K562 (cell line): ENCODE measurements around the gene OR1D5.
"Not testable (repeated sequence)": the region's sequence is repeated elsewhere in the genome, so short reads cannot be mapped to it uniquely, and the experiment has no call there.

Source experiments
- CHD2 ChIP-seq: IDR thresholded peaks from 2 replicates; pipeline ENCODE4 v1.6.1; 2011; ENCODE audit warnings: low read depth, low read length
- FOXJ3 ChIP-seq: sonication (generic); formaldehyde crosslinking; IDR thresholded peaks from 2 replicates; pipeline ENCODE4 v1.4.0; 2020; ENCODE audit warnings: mild to moderate bottlenecking, missing genetic modification reagents
- NFRKB ChIP-seq: fragments of 450-650 bp; IDR thresholded peaks from 2 replicates; pipeline ENCODE4 v1.6.1; 2016; ENCODE audit warnings: low read depth
- SP2 ChIP-seq: IDR thresholded peaks from 2 replicates; pipeline ENCODE4 v1.6.1; 2011; ENCODE audit warnings: mild to moderate bottlenecking, low read depth, low read length, moderate library complexity; ENCODE audit not compliant: poor library complexity, severe bottlenecking; ENCODE audit errors: extremely low read depth
- ZNF785 ChIP-seq: fragments of 250-450 bp; sonication (Bioruptor Pico); IDR thresholded peaks from 2 replicates; pipeline ENCODE4 v1.4.0; 2020; ENCODE audit warnings: mild to moderate bottlenecking

- TF ChIP-seq SP2; CHD2; FOXJ3 (CRISPR knock-in tag); ZNF785 (CRISPR knock-in tag); NFRKB: not testable (repeated sequence)
Measured at GRCh38 chr17:3030852-3031470, 32.4 kb downstream of the OR1D5 start.
